HepG2 (cell line): ENCODE data around the gene WWC1. TPM values are rescaled to one million over a fixed set of nuclear protein-coding genes. Genes with fewer than 3 reads are reported as not detected.

ENCODE experiments used
- ARHGAP35 ChIP-seq: sonication (generic); formaldehyde crosslinking; IDR thresholded peaks from 2 replicates; pipeline ENCODE4 v1.9.0; 2022; ENCODE audit warnings: mild to moderate bottlenecking, inconsistent platforms, moderate library complexity, missing genetic modification reagents, borderline replicate concordance
- ARID4A ChIP-seq: sonication (generic); formaldehyde crosslinking; IDR thresholded peaks from 2 replicates; pipeline ENCODE4 v1.5.0; 2020; ENCODE audit warnings: mild to moderate bottlenecking, missing genetic modification reagents, borderline replicate concordance
- ATM ChIP-seq: fragments of 450-650 bp; IDR thresholded peaks from 2 replicates; pipeline ENCODE4 v1.7.1; 2017; ENCODE audit warnings: mild to moderate bottlenecking, borderline replicate concordance
- BHLHE40 ChIP-seq: IDR thresholded peaks from 2 replicates; pipeline ENCODE4 v1.6.1; 2011; ENCODE audit warnings: low read length, improper control_type of control experiment
- CREB3 ChIP-seq: sonication (generic); formaldehyde crosslinking; IDR thresholded peaks from 2 replicates; pipeline ENCODE4 v1.5.0; 2020; ENCODE audit warnings: missing genetic modification reagents
- FOSL2 ChIP-seq: sonication (generic); formaldehyde crosslinking; IDR thresholded peaks from 2 replicates; pipeline ENCODE4 v1.4.0; 2020; ENCODE audit warnings: missing genetic modification reagents
- GPBP1L1 ChIP-seq: sonication (generic); formaldehyde crosslinking; IDR thresholded peaks from 2 replicates; pipeline ENCODE4 v1.5.0; 2020; ENCODE audit warnings: mild to moderate bottlenecking, missing genetic modification reagents
- MAF1 ChIP-seq: sonication (generic); formaldehyde crosslinking; IDR thresholded peaks from 2 replicates; pipeline ENCODE4 v1.5.0; 2020; ENCODE audit warnings: missing genetic modification reagents, borderline replicate concordance
- RFX1 ChIP-seq: fragments of 450-650 bp; IDR thresholded peaks from 2 replicates; pipeline ENCODE4 v1.6.1; 2017
- SMARCE1 ChIP-seq: fragments of 450-650 bp; IDR thresholded peaks from 2 replicates; pipeline ENCODE4 v1.6.1; 2017; ENCODE audit warnings: borderline replicate concordance
- THRA ChIP-seq: sonication (generic); formaldehyde crosslinking; IDR thresholded peaks from 2 replicates; pipeline ENCODE4 v1.4.0; 2020; ENCODE audit warnings: missing genetic modification reagents, borderline replicate concordance
- ZKSCAN5 ChIP-seq: sonication (generic); formaldehyde crosslinking; IDR thresholded peaks from 2 replicates; pipeline ENCODE4 v1.5.1; 2020; ENCODE audit warnings: mild to moderate bottlenecking, missing genetic modification reagents
- ZNF251 ChIP-seq: sonication (generic); formaldehyde crosslinking; IDR thresholded peaks from 2 replicates; pipeline ENCODE4 v1.9.0; 2021; ENCODE audit warnings: mild to moderate bottlenecking, missing genetic modification reagents
- ZNF281 ChIP-seq: sonication (generic); formaldehyde crosslinking; IDR thresholded peaks from 2 replicates; pipeline ENCODE4 v1.4.0; 2020; ENCODE audit warnings: missing genetic modification reagents, borderline replicate concordance
- ZNF460 ChIP-seq: sonication (generic); formaldehyde crosslinking; IDR thresholded peaks from 2 replicates; pipeline ENCODE4 v1.5.1; 2020; ENCODE audit warnings: missing genetic modification reagents, mild to moderate bottlenecking, borderline replicate concordance
- ZNF484 ChIP-seq: sonication (generic); formaldehyde crosslinking; IDR thresholded peaks from 2 replicates; pipeline ENCODE4 v1.5.1; 2020; ENCODE audit warnings: mild to moderate bottlenecking, low read depth, missing genetic modification reagents, borderline replicate concordance
- polyA plus RNA-seq, 8 experiments: library from polyadenylated mRNA; depleted of rRNA in 3 of 8; stranded (reverse) in 7 of 8; unstranded in 1 of 8; fragments of >200 nt; fragmentation: Illumina TruSeq in 4 of 8; extraction: Trizol in 4 of 8; gene quantifications; 2 replicates each; pipeline versions ENCODE4 v1.2.1 to v1.2.3, GENCODE V29; 2011 to 2016; ENCODE audit warnings: low read depth in 4 of 8, missing spikeins in 1 of 8, mixed read lengths in 1 of 8; ENCODE audit not compliant: insufficient read depth in 1 of 8
- total RNA-seq, 5 experiments: library from RNA; depleted of rRNA; stranded (reverse); fragments of >200 nt; fragmentation: Illumina TruSeq; extraction: Trizol; gene quantifications; 2 replicates each; pipeline ENCODE4 v1.2.3, GENCODE V29; 2016; ENCODE audit warnings: low read depth in 1 of 5

The WWC1 gene
- total and polyA plus RNA-seq, 2 of the 13 experiments (the other 11 are each of a cell fraction or from before 2014, with no cell fraction given), result 8.3 to 17.9 TPM

- TF ChIP-seq ARID4A, result peak; percentile 68; the same call in 1 of the 2 replicates
- no peak for TF ChIP-seq ZNF281 (CRISPR knock-in tag)
- TF ChIP-seq ZNF484 (CRISPR knock-in tag), result no peak
- TF ChIP-seq RFX1, result no peak
- peak; percentile 16; the same call in 1 of the 2 replicates for TF ChIP-seq FOSL2 (CRISPR knock-in tag)
- TF ChIP-seq BHLHE40, result no peak
- TF ChIP-seq CREB3 (CRISPR knock-in tag), result no peak
- no peak for TF ChIP-seq ZNF460 (CRISPR knock-in tag)
- no peak for TF ChIP-seq MAF1 (CRISPR knock-in tag)
- TF ChIP-seq SMARCE1, result no peak
- TF ChIP-seq GPBP1L1 (CRISPR knock-in tag), result no peak
- TF ChIP-seq ATM, result no peak
- no peak for TF ChIP-seq ZNF251
- TF ChIP-seq THRA (CRISPR knock-in tag), result 0 out of 2 replicates have a peak, but pooled peaks have one; percentile 21
- TF ChIP-seq ZKSCAN5, result no peak
- TF ChIP-seq ARHGAP35 (CRISPR knock-in tag), result no peak
Observed at GRCh38 chr5:168291342-168291963, at the start of gene WWC1 (continued).
